Measurements from ENCODE around the gene RHBDL1. TPM values are rescaled to one million over a fixed set of nuclear protein-coding genes. Genes with fewer than 3 reads are reported as not detected.
A peak's percentile ranks its signal among the peaks of the same experiment; 100 is the strongest.

RHBDL1 gene
- 0.82 and 3.2 TPM in 2 replicates for polyA plus RNA-seq (2014; cell fraction: cytosol; rRNA removed)
- 33.2 and 40.6 TPM in 2 replicates for polyA plus RNA-seq (2014; cell fraction: nucleus; rRNA removed)

- peak; percentile 54 for DNase-seq (ENCODE audit: low spot score)
These were observed at the start of gene RHBDL1 for GRCh38 chr16:674968-675883. RHBDL1 (plus strand) TSS chr16:675671; CDS start chr16:675791, 120 bp downstream.

GRCh38 chr16:625977-626765 lies 49.3 kb upstream of the RHBDL1 start:
- DNase-seq (ENCODE audit: low spot score): no peak

DNA sequence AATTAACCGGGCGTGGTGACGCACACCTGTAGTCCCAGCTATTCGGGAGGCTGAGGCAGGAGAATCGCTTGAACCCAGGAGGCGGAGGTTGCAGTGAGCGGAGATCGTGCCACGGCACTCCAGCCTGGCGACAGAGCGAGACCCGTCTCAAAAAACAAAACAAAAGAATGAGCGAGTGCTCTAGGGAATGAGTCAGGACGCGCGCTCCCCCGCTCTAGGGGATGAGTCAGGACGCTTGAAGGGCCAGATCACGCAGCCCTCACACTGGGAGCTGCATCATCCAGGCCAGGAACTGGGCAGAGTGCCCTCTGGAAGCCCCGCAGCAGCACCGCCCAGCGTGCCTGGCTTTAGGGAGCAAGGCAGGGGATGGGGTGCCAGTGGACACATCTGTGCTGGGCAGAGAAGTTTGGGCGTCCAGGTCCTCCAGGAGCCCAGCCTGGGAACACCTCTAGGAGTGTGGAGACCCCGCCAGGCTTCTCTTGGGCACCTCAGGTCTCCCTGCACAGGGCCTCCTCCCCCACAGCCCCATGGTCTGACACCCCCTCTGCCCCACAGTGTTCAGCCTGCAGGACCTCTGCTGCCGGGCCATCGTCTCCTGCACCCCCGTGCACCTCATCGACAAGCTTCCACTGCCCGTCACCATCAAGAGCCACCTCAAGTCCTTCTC lies 48.6 kb upstream of the RHBDL1 start:
- no peak for DNase-seq (ENCODE audit: low spot score)

GRCh38 chr16:627454-628239 lies 47.8 kb upstream of the RHBDL1 start:
- DNase-seq (ENCODE audit: low spot score): no peak

DNA sequence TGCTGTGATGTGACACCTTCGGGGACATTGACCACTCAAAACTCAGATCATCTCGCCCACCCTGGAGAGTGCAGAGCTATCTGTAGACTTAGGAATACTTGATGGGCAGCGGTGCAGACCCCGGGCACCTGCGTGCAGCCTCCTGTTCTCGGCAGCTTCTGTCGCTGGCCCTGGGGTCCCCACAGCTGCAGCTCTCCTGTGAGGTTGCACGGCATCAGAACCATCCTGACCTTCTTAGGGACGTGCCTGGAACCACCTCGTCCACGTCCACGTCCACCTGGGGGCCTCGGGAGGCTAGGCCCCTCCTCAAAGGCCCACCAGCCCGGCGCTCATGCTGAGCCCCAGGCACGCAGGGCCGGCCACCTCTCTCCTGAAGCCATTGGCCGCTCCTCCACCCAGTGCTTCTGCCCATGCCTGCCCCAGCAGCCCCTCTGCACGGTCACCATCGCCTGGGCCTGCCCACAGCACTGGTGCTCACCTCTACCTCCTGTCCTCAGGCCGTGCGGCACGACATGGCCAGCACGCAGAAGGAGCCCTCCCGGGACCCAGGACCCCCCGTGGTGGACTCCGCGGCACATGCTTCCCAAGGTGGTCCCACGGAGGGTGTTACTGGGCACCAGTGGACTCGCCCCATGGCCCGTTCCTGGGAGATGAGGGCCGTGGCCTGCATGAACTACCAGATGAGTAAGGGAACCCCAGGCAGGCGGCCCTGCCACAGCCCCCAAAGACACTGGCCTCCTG lies 47.0 kb upstream of the RHBDL1 start:
- DNase-seq (ENCODE audit: low spot score): no peak

DNA sequence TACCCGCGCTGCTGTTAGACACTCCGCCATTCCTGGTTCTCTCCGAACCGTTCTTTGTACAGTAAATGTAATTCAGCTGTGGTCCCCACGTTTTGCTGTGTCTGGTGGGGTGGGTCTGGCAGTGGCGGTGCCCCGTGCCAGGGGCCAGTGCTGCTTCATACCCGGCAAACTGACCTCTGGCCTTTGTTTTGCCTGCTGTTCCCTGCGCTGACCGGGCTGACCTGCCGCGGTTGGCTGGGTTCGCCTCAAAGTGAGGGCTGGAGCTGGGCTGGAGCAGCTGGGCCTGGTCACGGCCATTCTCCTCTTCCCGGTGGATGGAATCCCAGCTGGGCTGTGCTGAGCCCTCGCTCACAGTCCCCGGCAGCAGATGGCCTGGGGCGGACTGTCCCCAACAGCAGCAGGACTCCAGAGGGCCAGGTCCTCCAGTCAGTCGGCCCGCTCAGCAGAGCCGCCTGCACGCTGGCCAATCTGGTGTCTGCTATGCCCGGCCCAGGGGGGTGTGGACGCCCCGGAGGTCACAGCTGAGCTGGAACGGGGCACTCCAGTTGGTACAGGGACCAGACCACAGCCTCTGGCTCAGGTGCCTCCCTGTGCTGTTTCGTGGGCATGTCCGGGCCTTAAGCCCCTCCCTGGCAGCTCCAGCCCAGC lies 46.2 kb upstream of the RHBDL1 start:
- DNase-seq (ENCODE audit: low spot score): peak; percentile 82

- no peak for DNase-seq (ENCODE audit: low spot score)
These were observed 45.6 kb upstream of the RHBDL1 start for GRCh38 chr16:629833-630248.

DNA sequence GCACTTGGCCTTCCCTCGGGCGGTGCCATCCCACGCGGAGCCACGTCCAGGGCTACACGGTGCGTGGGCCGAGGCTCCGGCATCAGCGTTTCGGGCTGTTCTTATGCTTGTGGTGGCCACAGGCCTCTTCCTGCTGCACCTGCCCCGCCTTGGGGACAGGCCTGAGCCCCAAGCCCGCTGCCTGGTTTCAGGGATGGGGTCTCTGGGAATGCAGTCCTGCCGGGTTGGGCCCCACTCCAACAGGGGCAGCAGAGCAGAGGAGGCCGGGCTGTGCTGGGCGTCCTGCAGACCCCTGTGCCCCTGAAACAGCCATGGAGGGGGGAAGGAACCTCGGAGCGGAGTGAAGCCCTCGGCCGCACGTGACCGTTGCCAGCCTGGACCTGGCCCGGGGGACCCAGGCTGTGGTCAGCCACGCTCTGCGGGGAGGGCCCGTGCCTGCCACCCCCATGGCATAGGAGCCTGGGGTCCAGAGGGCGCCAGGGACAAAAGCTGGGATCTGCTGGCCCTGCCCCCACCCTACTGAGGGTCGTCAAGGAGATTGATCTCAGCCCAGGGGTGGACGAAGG lies 45.1 kb upstream of the RHBDL1 start:
- peak; percentile 44 for DNase-seq (ENCODE audit: low spot score)

DNA sequence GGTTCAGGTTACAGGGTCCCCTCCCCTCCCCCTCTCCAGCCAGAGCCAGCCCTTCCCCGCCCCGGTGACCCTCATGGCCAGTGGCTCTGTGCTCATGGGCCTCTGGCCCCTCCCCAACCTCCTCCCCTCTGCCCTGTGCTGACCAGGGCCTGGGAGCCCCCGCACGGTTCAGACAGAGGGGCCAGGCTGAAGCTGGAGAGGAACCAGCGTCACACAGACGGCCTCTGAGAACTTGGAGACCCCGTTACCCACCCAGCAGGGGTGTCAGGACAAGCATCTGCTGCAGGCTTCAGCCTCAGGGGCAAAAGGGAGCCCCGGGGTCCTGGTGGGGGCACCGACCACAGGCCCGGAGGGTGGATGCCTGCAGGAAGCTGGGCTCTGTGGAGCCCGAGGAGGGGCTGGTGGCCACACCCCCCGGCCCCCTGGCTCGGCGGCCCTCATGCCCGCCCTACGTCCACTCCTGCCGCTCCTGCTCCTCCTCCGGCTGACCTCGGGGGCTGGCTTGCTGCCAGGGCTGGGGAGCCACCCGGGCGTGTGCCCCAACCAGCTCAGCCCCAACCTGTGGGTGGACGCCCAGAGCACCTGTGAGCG lies 44.6 kb upstream of the RHBDL1 start, which contains the start of gene WFIKKN1:
TSS of gene WFIKKN1 (plus strand) at position 171 of the 591 bp plus-strand sequence. CDS start at position 440, 269 bp downstream.
- peak; percentile 54 for DNase-seq (ENCODE audit: low spot score)

- DNase-seq (ENCODE audit: low spot score): no peak
These were observed 43.6 kb upstream of the RHBDL1 start for GRCh38 chr16:631808-632358.

- DNase-seq (ENCODE audit: low spot score): no peak
These were observed 42.8 kb upstream of the RHBDL1 start for GRCh38 chr16:632486-633335.

- no peak for DNase-seq (ENCODE audit: low spot score)
These were observed 42.0 kb upstream of the RHBDL1 start for GRCh38 chr16:633336-634050.

DNA sequence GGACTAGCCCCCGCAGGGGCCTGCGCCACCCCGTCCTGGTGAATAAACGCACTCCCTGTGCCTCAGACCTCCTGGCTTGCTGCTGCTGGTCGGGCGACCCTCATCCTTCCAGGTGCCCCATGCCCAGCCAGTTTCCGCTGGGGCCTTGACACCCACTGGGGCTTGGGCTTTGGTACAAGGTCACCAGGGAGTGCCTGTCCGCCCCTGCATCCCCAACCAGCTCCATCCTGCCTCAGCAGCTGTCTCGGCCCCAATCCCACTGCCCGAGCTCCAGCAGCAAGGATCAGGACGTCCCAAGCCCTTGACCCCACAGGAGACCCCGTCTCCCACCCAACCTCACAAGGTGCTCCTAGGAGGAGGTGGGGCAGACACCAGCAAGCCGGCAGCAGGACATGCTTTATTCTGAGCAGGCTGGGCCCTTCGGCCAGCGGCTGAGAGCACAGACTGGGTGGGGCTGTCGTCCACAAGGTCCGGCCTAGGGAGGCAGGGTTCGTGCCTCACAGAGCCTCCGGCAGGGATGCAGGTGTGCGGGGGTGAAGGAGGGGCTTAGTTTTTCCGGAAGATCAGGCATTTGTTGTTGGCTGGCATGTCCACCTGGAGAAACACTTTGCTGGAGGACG lies 41.3 kb upstream of the RHBDL1 start:
- DNase-seq (ENCODE audit: low spot score): no peak

DNA sequence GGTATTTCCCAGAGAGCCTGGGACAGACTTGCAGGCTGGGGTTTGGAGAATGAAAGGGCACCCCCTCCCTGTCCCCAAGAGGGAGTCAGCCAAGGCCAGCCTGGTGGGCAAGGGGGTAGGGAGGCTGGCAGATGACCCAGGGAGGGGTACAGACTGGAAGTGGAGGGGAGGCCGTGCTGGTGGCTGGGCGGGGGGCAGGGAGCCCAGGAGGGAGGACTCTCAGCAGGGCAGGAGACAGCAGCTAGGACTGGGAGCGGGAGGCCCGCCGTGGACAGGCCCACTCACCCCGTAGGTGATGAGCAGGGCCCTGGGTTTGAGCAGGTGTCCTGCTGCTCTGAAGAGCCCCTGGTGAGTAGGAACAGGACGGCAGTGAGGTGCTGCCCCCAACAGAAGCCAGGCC lies 40.5 kb upstream of the RHBDL1 start:
- no peak for DNase-seq (ENCODE audit: low spot score)

- no peak for DNase-seq (ENCODE audit: low spot score)
These were observed 39.8 kb upstream of the RHBDL1 start for GRCh38 chr16:635573-636205.
